ENCODE results near the gene BAIAP2L1.
A peak's percentile ranks its signal among the peaks of the same experiment; 100 is the strongest.
"Not testable (repeated sequence)": the region's sequence is repeated elsewhere in the genome, so short reads cannot be mapped to it uniquely, and the experiment has no call there.

Gene BAIAP2L1

DNA sequence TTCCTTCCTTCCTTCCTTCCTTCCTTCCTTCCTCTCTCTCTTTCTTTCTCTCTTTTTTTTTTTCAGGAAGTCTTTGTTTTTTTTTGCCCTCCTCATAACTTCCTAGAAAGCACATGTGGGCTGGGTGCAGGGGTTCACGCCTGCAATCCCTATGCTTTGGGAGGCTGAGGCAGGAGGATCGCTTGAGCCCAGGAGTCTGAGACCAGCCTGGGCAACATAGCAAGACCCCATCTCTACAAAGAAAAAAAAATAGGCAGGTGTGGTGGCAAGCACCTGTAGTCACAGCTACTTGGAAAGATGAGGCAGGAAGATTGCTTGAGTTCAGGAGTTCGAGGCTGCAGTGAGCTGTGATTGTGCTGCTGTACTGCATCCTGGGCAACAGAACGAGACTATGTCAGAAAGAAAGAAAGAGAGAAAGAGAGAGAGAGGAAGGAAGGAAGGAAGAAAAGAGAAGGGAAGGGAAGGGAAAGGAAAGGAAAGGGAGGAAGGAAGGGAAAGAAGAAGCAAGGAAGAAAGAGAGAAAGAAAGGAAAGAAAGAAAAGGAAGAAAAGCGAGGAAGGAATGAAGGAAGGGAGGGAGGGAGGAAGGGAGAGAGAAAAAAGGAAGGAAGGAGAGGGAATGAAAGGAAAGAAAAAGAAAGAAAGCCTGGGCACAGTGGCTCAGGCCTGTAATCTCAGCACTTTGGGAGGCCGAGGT is 13.5 kb upstream of the BAIAP2L1 start:
- Mint-ChIP-seq H3K27me3 (ENCODE audit: low read depth) (peaks cover 4% of the 10 kb centered on the region), H3K4me3 (no peak overlapping the region), H3K27ac (no peak overlapping the region), H3K36me3 (ENCODE audit: low read depth) (no peaks in the 10 kb centered on the region), H3K9me3 (no peaks in the 10 kb centered on the region), H3K4me1 (ENCODE audit: low read depth) (no peaks in the 10 kb centered on the region)
- no peak for DNase-seq (ENCODE audit: low spot score)

DNA sequence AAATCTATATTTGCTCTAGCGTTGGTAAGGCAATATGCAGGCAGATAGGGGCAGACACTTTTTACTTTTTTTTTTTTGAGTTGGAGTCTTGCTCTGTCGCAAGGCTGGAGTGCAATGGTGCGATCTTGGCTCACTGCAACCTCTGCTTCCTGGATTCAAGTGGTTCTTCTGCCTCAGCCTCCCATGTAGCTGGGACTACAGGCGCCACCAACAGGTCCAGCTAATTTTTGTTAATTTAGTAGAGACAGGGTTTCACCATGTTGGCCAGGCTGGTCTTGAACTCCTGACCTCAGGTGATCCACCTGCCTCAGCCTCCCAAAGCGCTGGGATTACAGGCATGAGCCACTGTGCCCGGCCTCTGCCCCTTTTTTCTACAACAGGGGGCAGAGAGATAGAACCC is 12.8 kb upstream of the BAIAP2L1 start:
- not testable (repeated sequence) for H3K4me3 Mint-ChIP-seq; H3K4me1 Mint-ChIP-seq (ENCODE audit: low read depth); H3K36me3 Mint-ChIP-seq (ENCODE audit: low read depth); H3K27me3 Mint-ChIP-seq (ENCODE audit: low read depth); DNase-seq (ENCODE audit: low spot score); H3K27ac Mint-ChIP-seq; H3K9me3 Mint-ChIP-seq

DNA sequence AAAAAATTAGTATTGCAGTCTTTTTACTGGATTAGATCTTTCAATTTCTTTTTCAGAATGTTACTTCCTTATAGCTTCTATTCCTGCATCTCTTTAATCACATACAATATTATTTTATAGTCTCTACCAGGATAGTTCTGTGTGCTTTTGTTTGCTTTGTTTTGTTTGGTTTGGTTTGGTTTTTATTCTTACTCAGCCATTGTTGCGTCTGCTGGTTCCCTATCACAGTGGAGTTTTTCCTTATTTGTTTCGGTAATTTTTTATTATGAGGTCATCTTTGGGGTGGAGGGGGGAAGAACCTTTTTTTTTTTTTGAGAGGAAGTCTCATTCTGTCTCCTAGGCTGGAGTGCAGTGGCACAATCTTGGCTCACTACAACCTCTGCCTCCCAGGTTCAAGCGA is 9.0 kb upstream of the BAIAP2L1 start:
- Mint-ChIP-seq H3K27me3 (ENCODE audit: low read depth) (peaks cover 4% of the 10 kb centered on the region), H3K36me3 (ENCODE audit: low read depth) (no peaks in the 10 kb centered on the region)
- DNase-seq (ENCODE audit: low spot score) = no peak

DNA sequence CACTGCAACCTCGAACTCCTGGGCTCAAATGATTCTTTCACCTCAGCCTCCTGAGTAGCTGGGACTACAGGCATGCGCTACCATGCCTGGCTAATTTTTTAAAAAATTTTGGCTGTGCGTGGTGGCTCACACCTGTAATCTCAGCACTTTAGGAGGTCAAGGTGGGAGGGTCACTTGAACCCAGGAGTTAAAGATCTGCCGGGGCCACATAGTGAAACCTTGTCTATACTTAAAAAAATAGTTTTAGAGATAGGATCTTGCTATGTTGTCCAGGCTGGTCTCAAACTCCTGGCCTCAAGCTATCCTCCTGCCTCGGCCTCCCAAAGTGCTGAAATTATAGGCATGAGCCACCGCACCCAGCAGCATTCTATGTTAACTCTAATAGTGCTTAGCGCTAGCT is 7.3 kb upstream of the BAIAP2L1 start:
- not testable (repeated sequence) for H3K27me3 Mint-ChIP-seq (ENCODE audit: low read depth); H3K27ac Mint-ChIP-seq; H3K9me3 Mint-ChIP-seq; H3K4me3 Mint-ChIP-seq; H3K4me1 Mint-ChIP-seq (ENCODE audit: low read depth); H3K36me3 Mint-ChIP-seq (ENCODE audit: low read depth); DNase-seq (ENCODE audit: low spot score)

More for the DNA sequence above, 9.0 kb upstream of the BAIAP2L1 start:
- H3K4me3 Mint-ChIP-seq = no peak overlapping the region
- H3K27ac Mint-ChIP-seq = no peak overlapping the region
- no peaks in the 10 kb centered on the region for H3K4me1 Mint-ChIP-seq (ENCODE audit: low read depth)
- H3K9me3 Mint-ChIP-seq = no peaks in the 10 kb centered on the region

DNA sequence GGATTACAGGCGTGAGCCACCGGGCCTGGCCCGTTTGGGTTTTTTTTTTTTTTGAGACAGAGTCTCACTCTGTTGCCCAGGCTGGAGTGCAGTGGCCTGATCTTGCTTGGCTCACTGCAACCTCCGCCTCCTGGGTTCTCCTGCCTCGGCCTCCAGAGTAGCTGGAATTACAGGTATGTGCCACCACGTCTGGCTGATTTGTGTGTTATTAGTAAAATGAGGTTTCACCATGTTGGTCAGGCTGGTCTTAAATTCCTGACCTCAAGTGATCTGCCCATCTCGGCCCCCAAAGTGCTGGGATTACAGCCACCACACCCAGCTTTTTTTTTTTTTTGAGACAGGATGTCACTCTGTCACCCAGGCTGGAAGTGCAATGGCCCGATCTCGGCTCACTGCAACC is 5.9 kb upstream of the BAIAP2L1 start:
- H3K27me3 Mint-ChIP-seq (ENCODE audit: low read depth) = peaks cover 4% of the 10 kb centered on the region
- DNase-seq (ENCODE audit: low spot score) = no peak
- no peaks in the 10 kb centered on the region for H3K4me1 Mint-ChIP-seq (ENCODE audit: low read depth)
- H3K27ac Mint-ChIP-seq = no peak overlapping the region
- H3K36me3 Mint-ChIP-seq (ENCODE audit: low read depth) = no peaks in the 10 kb centered on the region
- H3K9me3 Mint-ChIP-seq = no peaks in the 10 kb centered on the region
- H3K4me3 Mint-ChIP-seq = no peak overlapping the region

DNA sequence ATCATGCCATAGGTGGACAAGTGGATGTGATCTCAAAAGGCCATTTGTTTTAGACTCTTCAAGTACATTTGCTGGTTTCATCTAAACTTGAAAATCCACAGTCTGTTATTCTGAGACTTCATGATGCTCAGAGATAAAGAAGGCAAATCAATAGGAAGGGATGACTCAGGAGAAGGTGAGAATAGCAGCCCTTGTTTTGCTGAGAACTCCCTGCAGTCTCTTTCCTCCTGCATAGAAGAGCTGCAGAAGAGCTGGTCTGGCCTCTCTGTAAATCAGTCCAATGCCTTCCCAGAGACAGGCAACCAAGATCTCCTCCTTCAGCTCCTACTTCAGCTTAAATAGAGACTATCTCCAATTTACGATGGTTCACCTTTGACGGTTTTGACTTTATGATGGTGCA is 4.0 kb upstream of the BAIAP2L1 start:
- no peaks in the 10 kb centered on the region for H3K9me3 Mint-ChIP-seq
- no peaks in the 10 kb centered on the region for H3K36me3 Mint-ChIP-seq (ENCODE audit: low read depth)
- H3K4me1 Mint-ChIP-seq (ENCODE audit: low read depth) = peaks cover 2% of the 10 kb centered on the region
- no peak overlapping the region for H3K4me3 Mint-ChIP-seq
- DNase-seq (ENCODE audit: low spot score) = no peak
- no peak overlapping the region for H3K27ac Mint-ChIP-seq
- no peaks in the 10 kb centered on the region for H3K27me3 Mint-ChIP-seq (ENCODE audit: low read depth)

DNA sequence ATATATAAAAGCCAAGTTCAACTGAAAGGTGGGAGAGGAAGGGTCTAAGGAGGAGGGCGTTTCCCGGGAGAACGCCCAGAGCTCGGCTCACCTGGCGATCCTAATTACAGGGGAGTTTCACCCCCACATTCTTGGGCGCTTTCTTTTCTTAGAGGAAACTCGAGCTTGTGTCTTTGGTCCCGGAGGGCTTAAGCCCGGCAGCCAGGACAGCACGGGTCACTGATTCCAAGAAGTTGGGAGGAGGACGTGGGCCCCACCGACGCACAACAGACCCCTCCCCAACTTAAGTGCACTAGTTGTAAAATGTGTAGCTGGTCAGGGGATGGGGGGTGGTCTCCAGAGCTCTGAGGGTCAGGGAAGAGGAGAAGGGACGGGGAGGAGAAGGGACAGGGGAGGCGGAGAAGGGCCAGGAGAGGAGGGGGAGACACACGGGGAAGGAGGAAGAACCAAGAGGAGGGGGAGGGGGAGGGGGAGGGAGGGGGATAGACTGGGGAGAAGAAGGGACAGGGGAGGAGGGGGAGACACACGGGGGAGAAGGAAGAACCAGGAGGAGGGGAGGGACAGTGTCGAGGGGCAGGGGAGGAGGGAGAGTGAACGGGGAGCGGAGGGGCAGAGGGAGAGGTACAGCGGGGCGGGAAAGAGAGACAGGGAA is 874 bp downstream of the BAIAP2L1 start:
- Mint-ChIP-seq H3K9me3 (peaks cover 3% of the 10 kb centered on the region), H3K4me3 (peak overlapping the region; percentile 66), H3K36me3 (ENCODE audit: low read depth) (no peaks in the 10 kb centered on the region), H3K4me1 (ENCODE audit: low read depth) (peaks cover 8% of the 10 kb centered on the region), H3K27me3 (ENCODE audit: low read depth) (peaks cover 15% of the 10 kb centered on the region), H3K27ac (peak overlapping the region; percentile 65)
- no peak for DNase-seq (ENCODE audit: low spot score)

DNA sequence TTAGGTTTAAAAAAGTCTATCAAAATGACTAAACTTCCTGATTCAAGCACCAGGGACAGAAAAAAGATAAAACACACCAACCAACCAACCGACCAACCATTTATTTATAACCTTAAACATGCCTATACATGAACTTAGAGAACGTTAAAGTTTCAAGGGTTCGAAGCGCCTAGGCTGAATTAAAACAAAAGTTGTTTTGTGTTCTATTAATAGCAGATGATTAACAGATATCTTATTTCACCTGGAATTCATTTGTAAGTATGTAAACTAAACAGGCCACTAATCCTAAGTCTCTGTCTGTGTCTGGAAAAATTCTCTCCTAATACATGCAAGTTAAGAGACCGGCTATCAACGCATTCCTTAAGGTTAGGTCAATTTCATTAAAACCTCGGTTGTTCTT is 1.4 kb downstream of the BAIAP2L1 start:
- Mint-ChIP-seq H3K4me1 (ENCODE audit: low read depth) (peaks cover 8% of the 10 kb centered on the region), H3K9me3 (peaks cover 3% of the 10 kb centered on the region), H3K36me3 (ENCODE audit: low read depth) (no peaks in the 10 kb centered on the region), H3K4me3 (peak overlapping the region; percentile 66), H3K27ac (peak overlapping the region; percentile 65), H3K27me3 (ENCODE audit: low read depth) (peaks cover 15% of the 10 kb centered on the region)
- DNase-seq (ENCODE audit: low spot score) = no peak

DNA sequence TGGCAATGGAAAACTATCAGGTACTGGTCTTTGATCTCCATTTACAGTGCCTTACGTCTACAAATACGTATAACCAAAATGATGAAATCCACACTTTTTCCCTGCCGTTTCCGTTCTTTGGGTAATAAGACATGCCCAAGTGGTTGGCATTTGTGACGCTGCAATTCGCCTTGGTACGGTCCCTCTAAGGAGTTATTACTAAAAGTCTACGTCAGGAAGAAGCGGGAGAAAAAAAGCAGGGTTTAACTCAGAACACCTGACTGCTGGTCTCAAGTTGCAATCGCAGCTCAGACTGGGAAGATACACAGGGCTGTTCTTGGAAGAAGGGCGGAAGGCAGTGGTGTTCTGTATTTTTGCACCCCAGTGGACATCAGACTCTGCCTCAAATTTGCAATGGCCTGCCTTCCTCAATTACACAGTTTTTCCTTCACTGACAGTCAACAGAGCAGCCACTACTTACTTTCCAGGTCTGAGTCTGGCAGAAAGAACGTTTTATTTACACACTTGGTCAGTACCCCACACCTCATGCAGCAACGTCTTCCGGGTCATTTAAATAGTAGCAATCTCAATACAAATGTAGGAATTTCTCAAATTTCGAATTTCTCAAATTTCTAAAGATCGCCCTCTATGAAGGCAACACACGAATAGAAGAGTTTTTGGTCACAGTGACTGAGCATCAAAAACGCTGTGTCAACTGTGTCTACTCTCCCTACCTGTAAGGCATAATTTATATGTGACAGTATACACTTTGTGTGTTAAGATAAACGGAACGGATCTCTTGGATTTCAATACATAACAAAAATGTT is 2.1 kb downstream of the BAIAP2L1 start:
- Mint-ChIP-seq H3K9me3 (peaks cover 3% of the 10 kb centered on the region), H3K4me3 (no peak overlapping the region), H3K36me3 (ENCODE audit: low read depth) (no peaks in the 10 kb centered on the region), H3K27me3 (ENCODE audit: low read depth) (peaks cover 15% of the 10 kb centered on the region), H3K27ac (no peak overlapping the region), H3K4me1 (ENCODE audit: low read depth) (peaks cover 8% of the 10 kb centered on the region)
- DNase-seq (ENCODE audit: low spot score) = no peak

DNA sequence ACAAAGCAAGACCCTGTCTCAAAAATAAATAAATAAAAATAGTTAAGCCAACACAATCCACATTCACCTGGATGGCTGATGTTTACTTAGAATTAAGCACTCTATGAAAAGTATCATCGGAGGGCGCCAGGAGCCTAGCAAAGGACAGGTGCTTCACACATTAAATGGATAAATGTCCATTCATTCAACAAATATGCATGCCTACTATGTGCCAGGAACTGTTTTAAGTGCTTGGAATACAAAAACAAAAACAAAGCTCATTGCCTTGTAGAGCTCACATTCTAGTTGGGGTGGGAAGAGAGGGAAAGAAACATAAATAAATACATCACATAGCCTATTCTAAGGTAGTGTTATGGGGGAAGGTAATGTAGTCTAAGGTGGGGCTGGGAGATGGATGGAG is 4.1 kb downstream of the BAIAP2L1 start:
- Mint-ChIP-seq H3K4me3 (no peak overlapping the region), H3K27me3 (ENCODE audit: low read depth) (peaks cover 15% of the 10 kb centered on the region), H3K27ac (no peak overlapping the region), H3K9me3 (peaks cover 3% of the 10 kb centered on the region), H3K4me1 (ENCODE audit: low read depth) (peaks cover 8% of the 10 kb centered on the region), H3K36me3 (ENCODE audit: low read depth) (no peaks in the 10 kb centered on the region)
- DNase-seq (ENCODE audit: low spot score) = no peak

DNA sequence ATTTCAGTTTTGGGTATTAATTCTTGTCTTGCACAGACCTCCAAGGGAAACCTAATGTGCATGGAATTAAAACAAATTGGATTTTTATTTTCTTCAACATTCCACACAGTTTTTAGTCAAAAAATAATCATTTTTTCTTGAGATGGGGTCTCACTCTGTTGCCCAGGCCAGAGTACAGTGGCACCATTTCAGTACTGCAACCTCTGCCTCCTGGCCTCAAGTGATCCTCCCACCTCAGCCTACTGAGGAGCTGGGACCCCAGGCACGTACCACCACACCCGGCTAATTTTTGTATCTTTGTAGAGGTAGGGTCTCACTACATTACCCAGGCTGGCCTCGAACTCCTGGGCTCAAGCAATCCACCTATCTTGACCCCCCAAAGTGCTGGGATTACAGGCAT is 4.9 kb downstream of the BAIAP2L1 start:
- Mint-ChIP-seq H3K4me1 (ENCODE audit: low read depth) (peaks cover 8% of the 10 kb centered on the region), H3K36me3 (ENCODE audit: low read depth) (no peaks in the 10 kb centered on the region), H3K27ac (no peak overlapping the region), H3K27me3 (ENCODE audit: low read depth) (peaks cover 15% of the 10 kb centered on the region), H3K9me3 (peaks cover 3% of the 10 kb centered on the region), H3K4me3 (no peak overlapping the region)
- DNase-seq (ENCODE audit: low spot score) = no peak

DNA sequence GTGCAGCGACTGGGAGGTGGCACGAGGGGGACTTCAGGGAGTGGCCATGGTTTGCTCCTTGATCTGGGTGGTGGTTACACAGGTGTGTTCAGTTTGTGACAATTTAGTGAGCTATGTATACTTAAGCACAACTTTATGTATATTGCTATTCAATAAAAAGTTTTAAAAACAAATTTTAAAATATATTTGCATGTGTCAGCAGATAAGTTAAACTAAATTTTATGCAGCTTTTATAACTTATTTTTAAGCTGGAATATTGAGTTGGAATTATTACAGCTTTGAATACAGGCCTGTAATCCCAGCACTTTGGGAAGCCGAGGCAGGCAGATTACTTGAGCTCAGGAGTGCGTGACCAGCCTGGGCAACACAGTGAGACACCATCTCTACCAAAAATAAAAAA is 5.4 kb downstream of the BAIAP2L1 start:
- H3K27me3 Mint-ChIP-seq (ENCODE audit: low read depth) = peaks cover 15% of the 10 kb centered on the region
- H3K36me3 Mint-ChIP-seq (ENCODE audit: low read depth) = no peaks in the 10 kb centered on the region
- peaks cover 8% of the 10 kb centered on the region for H3K4me1 Mint-ChIP-seq (ENCODE audit: low read depth)
- H3K27ac Mint-ChIP-seq = no peak overlapping the region
- H3K4me3 Mint-ChIP-seq = no peak overlapping the region
- H3K9me3 Mint-ChIP-seq = peaks cover 3% of the 10 kb centered on the region
- no peak for DNase-seq (ENCODE audit: low spot score)

DNA sequence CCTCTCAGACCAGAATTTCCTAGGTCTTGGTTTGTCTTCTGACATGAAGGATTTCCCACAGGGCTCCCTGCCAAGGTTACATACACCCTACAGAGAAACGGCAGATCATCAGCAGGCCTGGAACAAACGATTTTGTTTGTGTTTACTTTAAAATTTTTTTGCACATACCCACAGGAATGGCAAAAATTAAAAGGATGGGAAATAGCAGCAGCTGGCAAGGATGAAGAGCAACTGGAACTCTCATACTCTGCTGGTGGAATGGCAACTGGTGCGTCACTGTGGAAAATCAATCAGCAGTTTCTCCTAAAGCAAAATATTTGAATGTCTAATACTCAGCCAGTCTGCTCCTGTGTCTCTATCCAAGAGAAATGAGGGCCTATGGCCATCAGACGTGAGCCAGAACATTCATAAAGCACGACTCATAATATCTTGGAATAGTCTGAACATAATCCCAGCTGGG is 6.5 kb downstream of the BAIAP2L1 start:
- H3K36me3 Mint-ChIP-seq (ENCODE audit: low read depth) = no peaks in the 10 kb centered on the region
- H3K27me3 Mint-ChIP-seq (ENCODE audit: low read depth) = peaks cover 10% of the 10 kb centered on the region
- no peak overlapping the region for H3K27ac Mint-ChIP-seq
- H3K4me3 Mint-ChIP-seq = no peak overlapping the region
- no peaks in the 10 kb centered on the region for H3K9me3 Mint-ChIP-seq
- H3K4me1 Mint-ChIP-seq (ENCODE audit: low read depth) = peaks cover 2% of the 10 kb centered on the region
- no peak for DNase-seq (ENCODE audit: low spot score)

DNA sequence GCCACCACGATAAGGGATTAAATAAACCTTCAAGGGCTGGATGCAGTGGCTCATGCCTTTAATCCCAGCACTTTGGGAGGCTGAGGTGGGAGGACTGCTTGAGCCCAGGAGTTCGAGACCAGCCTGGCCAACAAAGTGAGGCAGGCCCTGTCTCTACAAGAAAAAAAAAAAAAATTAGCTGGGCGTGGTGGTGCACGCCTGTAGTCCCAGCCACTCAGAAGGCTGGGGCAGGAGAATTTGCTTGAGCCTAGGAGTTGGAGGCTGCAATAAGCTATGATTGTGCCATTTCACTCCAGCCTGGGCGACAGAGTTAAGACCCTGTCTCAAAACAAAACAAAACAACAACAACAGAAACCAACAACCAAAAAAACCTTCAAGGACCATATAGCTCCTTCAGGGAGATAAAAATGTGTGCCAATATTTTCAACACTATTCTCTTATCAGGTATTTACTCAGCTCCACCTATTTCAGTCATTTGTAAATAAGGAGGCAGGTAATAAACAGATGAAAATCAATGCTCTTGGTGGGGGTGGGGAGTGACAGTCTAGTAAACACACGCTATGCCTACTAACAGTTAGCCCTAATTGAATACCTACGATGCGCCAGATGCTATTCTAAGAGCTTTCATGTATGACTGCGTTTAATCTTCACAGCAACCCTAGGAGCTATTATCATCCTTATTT is 13.2 kb downstream of the BAIAP2L1 start:
- Mint-ChIP-seq H3K36me3 (ENCODE audit: low read depth) (no peaks in the 10 kb centered on the region), H3K4me1 (ENCODE audit: low read depth) (no peaks in the 10 kb centered on the region), H3K27ac (no peak overlapping the region), H3K27me3 (ENCODE audit: low read depth) (no peaks in the 10 kb centered on the region), H3K9me3 (no peaks in the 10 kb centered on the region), H3K4me3 (no peak overlapping the region)
- no peak for DNase-seq (ENCODE audit: low spot score)
